Subcutaneous abdominal adipose tissue (tissue), 5 donors: ENCODE data around the gene CAPN5.

Experiments used
- H3K27ac ChIP-seq: one replicate; pipeline ENCODE4 v1.7.0; 2013; ENCODE audit warnings: low read depth, mild to moderate bottlenecking, inconsistent platforms, low read length, moderate library complexity
- H3K27me3 ChIP-seq, 5 donors: one replicate each; pipeline ENCODE4 v1.7.0; 2013; ENCODE audit warnings: low read length in 5 of 5, inconsistent platforms in 1 of 5; ENCODE audit not compliant: control insufficient read depth in 5 of 5, insufficient read depth in 4 of 5
- H3K36me3 ChIP-seq, 5 donors: one replicate each; pipeline ENCODE4 v1.7.0; 2013; ENCODE audit warnings: low read length in 5 of 5; ENCODE audit not compliant: control insufficient read depth in 5 of 5, insufficient read depth in 5 of 5
- H3K4me1 ChIP-seq, 5 donors: one replicate each; pipeline ENCODE4 v1.7.0; 2013; ENCODE audit warnings: low read length in 5 of 5, mild to moderate bottlenecking in 3 of 5, moderate library complexity in 1 of 5; ENCODE audit not compliant: control insufficient read depth in 5 of 5, insufficient read depth in 5 of 5
- H3K4me3 ChIP-seq, 5 donors: one replicate each; pipeline ENCODE4 v1.7.0; 2013; ENCODE audit warnings: low read length in 5 of 5, low read depth in 1 of 5
- H3K9ac ChIP-seq, 5 donors: one replicate each; pipeline ENCODE4 v1.7.0; 2013; ENCODE audit warnings: low read length in 5 of 5, mild to moderate bottlenecking in 4 of 5, moderate library complexity in 3 of 5
- H3K9me3 ChIP-seq, 5 donors: one replicate each; pipeline ENCODE4 v1.7.0; 2013; ENCODE audit warnings: low read length in 5 of 5; ENCODE audit not compliant: control insufficient read depth in 5 of 5
- donor health status: healthy.
- donor health status: healthy.
- donor health status: healthy.
- donor health status: healthy.
- donor health status: healthy.

The CAPN5 gene

DNA sequence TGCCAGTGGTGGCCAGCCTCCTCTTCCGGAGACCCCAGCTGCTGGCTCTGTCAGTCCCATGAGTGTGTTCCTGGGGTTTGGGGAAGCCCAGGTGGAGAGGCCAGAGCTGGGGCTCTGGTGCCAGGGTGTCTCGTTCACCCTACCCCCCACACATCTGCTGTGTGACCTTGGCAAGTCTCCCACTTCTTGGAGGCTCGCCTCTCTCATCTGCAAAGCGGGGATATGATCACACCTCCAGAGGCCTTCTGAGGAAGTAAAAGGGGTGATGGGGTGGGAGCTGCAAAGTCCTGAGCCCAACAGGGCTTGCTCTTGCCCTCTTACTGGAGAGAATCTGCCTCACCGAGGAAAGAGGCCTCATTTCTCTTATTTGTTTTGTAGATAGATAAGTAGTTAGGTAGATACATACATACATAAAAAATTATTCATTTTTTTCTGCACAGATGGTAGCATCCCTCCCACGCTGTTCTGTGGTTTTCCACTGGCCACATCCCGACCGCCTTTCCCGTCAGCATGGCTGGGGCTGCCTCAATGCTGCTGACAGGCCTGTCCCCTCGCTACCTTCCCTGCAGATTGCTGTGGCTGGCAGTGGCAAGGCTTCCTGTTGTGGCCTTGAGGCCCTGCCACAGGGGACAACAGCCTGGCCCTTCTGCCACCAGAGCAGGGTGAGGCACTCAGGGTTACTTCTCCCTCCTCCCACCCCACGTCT is 85.2 kb downstream of the CAPN5 start:
- H3K4me3 ChIP-seq: no peak overlapping the region
- H3K27me3 ChIP-seq: no peaks in the 10 kb centered on the region
- no peaks in the 10 kb centered on the region for H3K36me3 ChIP-seq
- H3K27ac ChIP-seq: no peak overlapping the region
- H3K4me1 ChIP-seq: peaks cover 0 to 43% (median 25%) of the 10 kb centered on the region in 5 donors
- no peaks in the 10 kb centered on the region for H3K9me3 ChIP-seq
- no peak overlapping the region for H3K9ac ChIP-seq

DNA sequence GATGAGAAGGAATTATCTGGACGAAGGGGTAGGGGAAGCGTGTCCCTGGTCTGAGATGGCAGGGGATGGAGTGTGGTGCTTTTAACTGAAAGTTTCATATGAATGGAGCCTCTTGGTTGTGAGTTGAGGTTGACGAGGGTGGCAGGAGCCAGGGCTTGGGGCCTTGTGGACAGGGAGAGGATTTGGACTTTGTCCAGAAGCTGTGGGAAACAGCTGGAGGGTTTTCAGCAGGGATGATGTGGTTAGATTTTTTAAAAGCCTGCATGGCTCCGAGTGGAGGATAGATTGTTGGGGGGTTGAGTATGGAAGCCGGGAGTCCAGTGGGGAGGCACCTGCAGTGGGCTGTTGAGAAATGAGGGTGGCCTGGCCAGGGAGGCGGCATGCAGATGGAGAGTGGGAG is 86.1 kb downstream of the CAPN5 start:
- Histone ChIP-seq H3K27me3 (no peaks in the 10 kb centered on the region), H3K9me3 (no peaks in the 10 kb centered on the region), H3K4me3 (no peak overlapping the region), H3K27ac (no peak overlapping the region), H3K4me1 (peaks cover 0 to 37% (median 21%) of the 10 kb centered on the region in 5 donors), H3K9ac (no peak overlapping the region), H3K36me3 (no peaks in the 10 kb centered on the region)

DNA sequence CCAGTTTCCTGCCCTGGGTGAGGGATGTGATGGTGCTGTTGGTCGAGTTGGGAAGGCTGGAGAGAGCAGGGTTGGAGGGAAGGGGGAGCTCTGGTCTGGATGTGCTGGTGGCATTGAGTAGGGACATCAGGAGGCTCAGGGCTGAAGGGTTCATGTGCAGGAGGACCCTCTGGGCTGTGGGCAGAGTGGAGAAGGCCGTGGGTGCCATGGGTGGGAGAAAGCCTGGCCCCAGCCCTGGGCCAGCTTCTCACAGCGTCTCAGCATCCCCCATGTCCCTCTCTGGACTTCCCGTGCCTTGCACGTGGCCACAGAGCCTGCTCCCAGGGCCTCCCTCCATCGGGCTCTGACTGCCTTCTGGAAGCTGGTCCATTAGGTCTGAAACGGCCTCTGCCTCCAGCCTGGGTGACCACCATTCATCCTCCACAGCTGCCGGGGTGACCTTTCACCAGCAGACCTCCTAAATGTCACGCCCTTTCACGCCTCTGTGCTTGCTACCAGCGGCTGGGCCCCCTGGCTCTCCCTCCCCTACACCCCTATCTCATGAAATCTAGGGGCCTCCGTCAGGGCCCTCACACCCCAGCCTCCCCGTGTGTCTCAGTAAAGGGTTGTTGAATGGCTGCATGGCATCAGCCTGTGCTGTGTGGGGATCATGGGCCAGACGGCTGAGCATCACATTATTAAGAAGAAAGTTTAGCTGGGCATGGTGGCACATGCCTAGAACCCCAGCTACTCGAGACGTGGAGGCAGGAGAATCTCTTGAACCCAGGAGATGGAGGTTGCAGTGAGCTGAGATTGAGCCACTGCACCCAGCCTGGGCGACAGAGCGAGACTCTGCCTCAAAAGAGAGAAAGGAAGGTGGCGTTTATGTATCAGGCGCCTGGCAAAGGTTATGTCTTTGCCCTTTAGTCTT is 86.8 kb downstream of the CAPN5 start:
- no peak overlapping the region for H3K9ac ChIP-seq
- no peaks in the 10 kb centered on the region for H3K9me3 ChIP-seq
- H3K4me3 ChIP-seq: no peak overlapping the region
- no peak overlapping the region for H3K27ac ChIP-seq
- H3K36me3 ChIP-seq: no peaks in the 10 kb centered on the region
- H3K27me3 ChIP-seq: no peaks in the 10 kb centered on the region
- peaks cover 0 to 33% (median 17%) of the 10 kb centered on the region in 5 donors for H3K4me1 ChIP-seq

DNA sequence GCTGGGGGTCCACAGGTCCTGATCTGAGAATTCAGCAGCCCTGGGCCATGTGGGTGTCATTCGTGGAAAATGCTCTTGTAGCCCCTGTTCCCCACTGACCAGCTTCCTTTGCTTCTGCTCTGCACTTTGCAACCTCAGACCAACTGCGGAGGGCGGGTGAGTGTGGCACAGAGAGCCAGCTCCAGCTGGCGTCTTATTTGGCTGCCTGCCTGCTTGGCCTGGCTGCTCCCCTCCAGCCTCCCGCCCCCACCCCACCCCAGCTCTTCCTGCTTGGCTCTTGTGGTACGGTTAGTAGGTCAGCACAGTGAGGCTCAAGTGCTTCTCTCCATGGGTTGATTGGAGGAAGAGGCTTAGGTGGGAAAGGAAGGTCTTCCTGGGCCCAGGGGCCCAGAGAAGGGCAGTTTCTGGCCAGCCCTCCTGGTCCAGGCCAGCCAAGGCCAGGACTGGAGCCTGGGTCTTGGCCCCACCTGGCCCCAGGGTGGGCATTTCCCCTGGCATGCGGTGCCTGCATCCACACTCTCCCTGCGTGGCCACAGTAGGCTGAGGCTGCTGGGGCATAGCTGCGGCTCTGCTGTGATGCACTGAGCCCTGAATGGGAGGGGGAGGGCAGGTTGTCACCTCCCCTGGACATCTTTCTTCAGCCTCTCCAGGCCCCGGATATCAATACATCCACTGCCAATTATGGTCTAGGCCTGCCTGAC is 87.8 kb downstream of the CAPN5 start:
- Histone ChIP-seq H3K27me3 (no peaks in the 10 kb centered on the region), H3K4me3 (no peak overlapping the region), H3K36me3 (no peaks in the 10 kb centered on the region), H3K9me3 (no peaks in the 10 kb centered on the region), H3K9ac (no peak overlapping the region), H3K27ac (no peak overlapping the region), H3K4me1 (peaks cover 0 to 33% (median 17%) of the 10 kb centered on the region in 5 donors)

DNA sequence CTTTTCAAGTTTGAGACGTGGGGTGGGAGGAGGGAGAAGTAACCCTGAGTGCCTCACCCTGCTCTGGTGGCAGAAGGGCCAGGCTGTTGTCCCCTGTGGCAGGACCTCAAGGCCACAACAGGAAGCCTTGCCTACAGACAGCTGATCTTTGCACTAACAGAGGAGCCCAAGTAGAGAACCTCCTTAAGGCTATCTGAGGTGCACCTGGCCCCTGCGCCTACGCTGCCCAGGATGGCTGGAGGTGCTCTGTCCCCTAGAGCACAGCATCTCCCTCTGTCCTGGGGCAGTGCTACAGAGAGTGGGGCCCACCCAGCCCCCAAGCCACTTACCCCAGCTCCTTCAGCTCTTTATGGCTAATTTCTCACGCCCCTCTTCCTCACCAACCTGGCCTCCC is 88.3 kb downstream of the CAPN5 start:
- no peak overlapping the region for H3K9ac ChIP-seq
- no peaks in the 10 kb centered on the region for H3K36me3 ChIP-seq
- H3K27ac ChIP-seq: no peak overlapping the region
- no peaks in the 10 kb centered on the region for H3K27me3 ChIP-seq
- H3K9me3 ChIP-seq: no peaks in the 10 kb centered on the region
- H3K4me1 ChIP-seq: peaks cover 0 to 33% (median 17%) of the 10 kb centered on the region in 5 donors
- no peak overlapping the region for H3K4me3 ChIP-seq

DNA sequence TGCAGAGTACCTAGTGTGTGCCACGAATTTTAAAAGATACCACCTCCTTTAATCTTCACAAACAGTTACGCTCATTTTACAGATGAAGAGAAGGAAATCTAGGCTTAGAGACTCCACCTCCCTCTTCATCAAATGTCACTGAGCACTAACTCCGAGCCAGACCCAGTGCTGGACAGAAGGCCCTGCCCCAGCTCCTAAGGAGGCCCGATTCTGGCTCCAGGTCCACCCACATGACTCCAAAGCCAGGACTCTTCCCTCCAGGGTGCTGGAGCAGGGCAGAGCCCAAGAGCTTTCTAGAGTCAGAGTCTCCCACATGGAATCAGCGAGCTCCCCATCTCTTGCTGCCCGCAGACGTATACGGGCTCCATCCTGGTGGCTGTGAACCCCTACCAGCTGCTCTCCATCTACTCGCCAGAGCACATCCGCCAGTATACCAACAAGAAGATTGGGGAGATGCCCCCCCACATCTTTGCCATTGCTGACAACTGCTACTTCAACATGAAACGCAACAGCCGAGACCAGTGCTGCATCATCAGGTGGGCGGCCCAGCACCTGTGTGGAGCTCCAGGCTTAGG is 88.9 kb downstream of the CAPN5 start:
- H3K4me1 ChIP-seq: peaks cover 0 to 33% (median 17%) of the 10 kb centered on the region in 5 donors
- H3K36me3 ChIP-seq: no peaks in the 10 kb centered on the region
- H3K4me3 ChIP-seq: no peak overlapping the region
- no peaks in the 10 kb centered on the region for H3K27me3 ChIP-seq
- H3K9me3 ChIP-seq: no peaks in the 10 kb centered on the region
- H3K27ac ChIP-seq: no peak overlapping the region
- H3K9ac ChIP-seq: no peak overlapping the region

DNA sequence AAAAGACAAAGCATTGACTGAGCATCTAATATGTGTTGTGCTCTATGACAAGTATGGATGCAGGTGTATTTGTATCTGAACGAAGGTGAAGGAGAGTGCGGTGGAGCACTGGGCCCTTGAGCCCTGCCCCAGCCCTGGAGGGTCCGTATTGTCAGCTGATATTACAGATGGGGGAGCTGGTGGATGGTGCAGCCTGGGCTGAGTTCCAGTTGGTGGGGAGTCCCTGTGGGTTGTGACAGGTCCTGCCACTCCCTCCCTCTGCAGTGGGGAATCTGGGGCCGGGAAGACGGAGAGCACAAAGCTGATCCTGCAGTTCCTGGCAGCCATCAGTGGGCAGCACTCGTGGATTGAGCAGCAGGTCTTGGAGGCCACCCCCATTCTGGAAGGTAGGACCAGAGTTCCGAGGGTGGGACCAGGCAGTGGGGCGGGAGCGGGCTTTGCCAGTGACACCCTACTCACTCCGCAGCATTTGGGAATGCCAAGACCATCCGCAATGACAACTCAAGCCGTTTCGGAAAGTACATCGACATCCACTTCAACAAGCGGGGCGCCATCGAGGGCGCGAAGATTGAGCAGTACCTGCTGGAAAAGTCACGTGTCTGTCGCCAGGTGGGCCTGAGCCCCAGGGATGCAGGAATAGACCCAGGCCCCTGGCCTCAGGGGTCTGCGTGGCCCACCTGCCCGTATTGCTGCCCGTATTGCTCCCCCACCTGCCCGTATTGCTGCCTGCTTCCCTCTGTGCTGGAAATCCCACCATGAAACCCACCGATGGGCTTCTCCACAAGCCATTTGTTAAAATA is 89.8 kb downstream of the CAPN5 start:
- no peaks in the 10 kb centered on the region for H3K9me3 ChIP-seq
- H3K4me1 ChIP-seq: peaks cover 0 to 33% (median 17%) of the 10 kb centered on the region in 5 donors
- no peaks in the 10 kb centered on the region for H3K27me3 ChIP-seq
- no peak overlapping the region for H3K4me3 ChIP-seq
- no peak overlapping the region for H3K27ac ChIP-seq
- H3K9ac ChIP-seq: no peak overlapping the region
- no peaks in the 10 kb centered on the region for H3K36me3 ChIP-seq

DNA sequence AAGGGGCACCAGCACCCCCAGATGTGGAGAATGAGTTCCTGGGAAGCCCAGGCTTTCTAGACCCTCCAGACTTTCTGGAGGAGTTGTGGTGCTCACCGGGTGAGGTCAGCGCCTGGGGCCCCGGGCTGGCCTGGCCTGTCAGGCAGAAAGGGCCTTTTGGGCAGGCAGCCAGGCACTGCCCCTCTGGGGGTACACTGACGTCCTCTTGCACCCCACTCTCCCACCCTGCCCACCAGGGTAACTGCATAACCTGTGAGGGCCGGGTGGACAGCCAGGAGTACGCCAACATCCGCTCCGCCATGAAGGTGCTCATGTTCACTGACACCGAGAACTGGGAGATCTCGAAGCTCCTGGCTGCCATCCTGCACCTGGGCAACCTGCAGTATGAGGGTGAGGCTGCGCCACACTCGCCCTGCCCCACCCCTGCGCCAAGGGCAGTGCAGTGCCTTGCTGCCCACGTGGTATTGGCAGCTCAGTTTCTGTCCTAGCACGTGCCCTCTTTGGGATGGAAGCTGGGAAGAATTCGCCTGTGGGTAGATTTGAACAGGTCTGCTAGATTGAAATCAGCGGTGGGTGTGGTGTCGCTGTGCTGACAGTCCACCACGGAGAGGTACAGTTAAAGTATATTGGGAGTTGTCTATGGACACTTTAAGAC is 91.4 kb downstream of the CAPN5 start:
- Histone ChIP-seq H3K27me3 (no peaks in the 10 kb centered on the region), H3K9ac (no peak overlapping the region), H3K9me3 (no peaks in the 10 kb centered on the region), H3K27ac (no peak overlapping the region), H3K36me3 (no peaks in the 10 kb centered on the region), H3K4me3 (no peak overlapping the region), H3K4me1 (peaks cover 0 to 22% (median 11%) of the 10 kb centered on the region in 5 donors)
